ENCODE data around the gene MRM1. TPM values are rescaled to one million over a fixed set of nuclear protein-coding genes. Genes with fewer than 3 reads are reported as not detected.
A peak's percentile ranks its signal among the peaks of the same experiment; 100 is the strongest.

MRM1 gene
- total and polyA plus RNA-seq, 9 of the 15 experiments (the other 6 are each of a cell fraction or from before 2014, with no cell fraction given), result 0.61 to 28.4 (median 21.5) TPM

- TF ChIP-seq KDM4B (IDR thresholded peaks at IDR 0.05; ENCODE audit: borderline replicate concordance in 2 of 2, low read depth in 1 of 2) (no peak), ZNF830 (CRISPR knock-in tag; IDR thresholded peaks at IDR 0.05) (no peak), MTF1 (CRISPR knock-in tag; IDR thresholded peaks at IDR 0.05; ENCODE audit: borderline replicate concordance) (no peak), IRF1 (CRISPR knock-in tag; IDR thresholded peaks at IDR 0.05; ENCODE audit: borderline replicate concordance) (no peak), ELF2 (CRISPR knock-in tag; IDR thresholded peaks at IDR 0.05) (no peak), BRD9 (IDR thresholded peaks at IDR 0.05; ENCODE audit: low read depth, partially characterized antibody) (no peak), ZNF174 (CRISPR knock-in tag; IDR thresholded peaks at IDR 0.05) (no peak), E4F1 (CRISPR knock-in tag; IDR thresholded peaks at IDR 0.05; ENCODE audit: borderline replicate concordance) (no peak), MTA1 (IDR thresholded peaks at IDR 0.05; ENCODE audit: borderline replicate concordance) (no peak), NFYB (IDR thresholded peaks at IDR 0.05; ENCODE audit: extremely low read depth, insufficient read length) (no peak), MNT (conservative IDR thresholded peaks at IDR 0.05) (peak; percentile 91 to 97), TCFL5 (CRISPR knock-in tag; conservative IDR thresholded peaks at IDR 0.05) (no peak), MEF2D (tag; conservative IDR thresholded peaks at IDR 0.05; ENCODE audit: low read depth) (no peak), EHMT2 (IDR thresholded peaks at IDR 0.05) (no peak), AFF1 (IDR thresholded peaks at IDR 0.05; ENCODE audit: low read depth in 1 of 2, partially characterized antibody in 2 of 2) (no peak), CEBPB (tag; IDR thresholded peaks at IDR 0.05) (no peak), TEAD4 (IDR thresholded peaks at IDR 0.05; ENCODE audit: low read length) (no peak), TEAD4 (CRISPR knock-in tag; IDR thresholded peaks at IDR 0.05; ENCODE audit: borderline replicate concordance) (no peak), ZNF707 (CRISPR knock-in tag; conservative IDR thresholded peaks at IDR 0.05) (no peak), L3MBTL2 (IDR thresholded peaks at IDR 0.05) (peak; percentile 91)
These were observed 7.6 kb downstream of the MRM1 start (continued) for GRCh38 chr17:36608794-36609497.
